AG04450 (cell line): ENCODE measurements around the gene CA6. TPM values are rescaled to one million over a fixed set of nuclear protein-coding genes. Genes with fewer than 3 reads are reported as not detected.

Source experiments
- CTCF ChIA-PET: fragments of 300-600, 350-600 bp; formaldehyde crosslinking; extraction: SDS; loops from one replicate; lab custom pipeline; 2022; ENCODE audit warnings: antibody characterized with exemption, inconsistent platforms; lab: Charles Lee
- POLR2A ChIA-PET: fragments of 350-600 bp; formaldehyde crosslinking; extraction: SDS; loops from one replicate; lab custom pipeline; 2021; ENCODE audit warnings: antibody characterized with exemption, inconsistent platforms; lab: Yijun Ruan, JAX
- DNase-seq: peaks from one replicate; pipeline ENCODE4 v3.0.0-alpha.2; 2011; ENCODE audit warnings: low read depth, low spot score
- H3K27ac ChIP-seq: one replicate; pipeline ENCODE4 v1.5.1; 2012; ENCODE audit warnings: low read depth, low read length, control low read depth
- H3K27me3 ChIP-seq: one replicate; pipeline ENCODE4 v1.6.0; 2012; ENCODE audit warnings: low read length; ENCODE audit not compliant: control insufficient read depth, insufficient read depth
- H3K4me3 ChIP-seq: 2 replicates; pipeline ENCODE4 v1.5.1; 2011; ENCODE audit warnings: mild to moderate bottlenecking, low read depth, low read length, control low read depth
- H3K9me3 ChIP-seq: 2 replicates; pipeline ENCODE4 v1.5.1; 2012; ENCODE audit warnings: low read length; ENCODE audit not compliant: control insufficient read depth, insufficient read depth
- CTCF ChIP-seq: IDR thresholded peaks from 2 replicates; pipeline ENCODE4 v1.5.1; 2011; ENCODE audit warnings: low read depth, low read length, control low read depth, inconsistent platforms
- polyA plus RNA-seq: library from polyadenylated mRNA; depleted of rRNA; stranded (reverse); fragments of >200 nt; gene quantifications from 2 replicates; pipeline ENCODE4 v1.2.3, GENCODE V29; 2011

Gene CA6
- polyA plus RNA-seq, 1 experiment: not detected

- H3K9me3 ChIP-seq: peaks cover 5% of the 10 kb centered on the region; the same call in 1 of the 2 replicates
- H3K27ac ChIP-seq: no peak overlapping the region
- H3K27me3 ChIP-seq: peaks cover 2% of the 10 kb centered on the region
- no peak overlapping the region for H3K4me3 ChIP-seq
- TF ChIP-seq CTCF: peak; percentile 95
- no peak for DNase-seq
- ChIA-PET POLR2A (no interaction called here), CTCF (interaction anchor here (0.8 to 4.8 kb wide), 18 partner anchors 17 to 168 kb away, joined by 3 to 48 read pairs (median 5); no protein-coding TSS in a partner anchor)
These were observed 42.4 kb downstream of the CA6 start for GRCh38 chr1:8987881-8988617.

- DNase-seq: no peak
- Histone ChIP-seq H3K27me3 (peaks cover 2% of the 10 kb centered on the region), H3K9me3 (peaks cover 5% of the 10 kb centered on the region; the same call in 1 of the 2 replicates), H3K4me3 (no peak overlapping the region), H3K27ac (no peak overlapping the region)
- POLR2A ChIA-PET: no interaction called here
- CTCF ChIA-PET: interaction anchor here (1.3 to 4.8 kb wide), 6 partner anchors 16 to 129 kb away, joined by 4 to 48 read pairs (median 6); no protein-coding TSS in a partner anchor
- TF ChIP-seq CTCF: no peak
These were observed 42.9 kb downstream of the CA6 start for GRCh38 chr1:8988618-8988967.

- no peak for DNase-seq
- Histone ChIP-seq H3K4me3 (no peak overlapping the region), H3K27ac (no peak overlapping the region), H3K27me3 (peaks cover 2% of the 10 kb centered on the region), H3K9me3 (peaks cover 5% of the 10 kb centered on the region; the same call in 1 of the 2 replicates)
- ChIA-PET CTCF (interaction anchor here (1.3 to 4.8 kb wide), 4 partner anchors 16 to 75 kb away, joined by 4 to 48 read pairs (median 8); no protein-coding TSS in a partner anchor), POLR2A (interaction anchor here (0.5 kb wide), 1 partner anchor 123 kb away, joined by 4 read pairs; no protein-coding TSS in a partner anchor)
- TF ChIP-seq CTCF: no peak
These were observed 43.4 kb downstream of the CA6 start for GRCh38 chr1:8989061-8989460.

- Histone ChIP-seq H3K27ac (no peak overlapping the region), H3K9me3 (peaks cover 5% of the 10 kb centered on the region; the same call in 1 of the 2 replicates), H3K4me3 (no peak overlapping the region), H3K27me3 (peaks cover 2% of the 10 kb centered on the region)
- ChIA-PET POLR2A (no interaction called here), CTCF (interaction anchor here (1.4 to 4.8 kb wide), 3 partner anchors 15 to 72 kb away, joined by 6 to 48 read pairs (median 6); no protein-coding TSS in a partner anchor)
- no peak for TF ChIP-seq CTCF
- no peak for DNase-seq
These were observed 44.2 kb downstream of the CA6 start for GRCh38 chr1:8989821-8990220.
